ENCODE results near the gene PAIP2. TPM values are rescaled to one million over a fixed set of nuclear protein-coding genes. Genes with fewer than 3 reads are reported as not detected.

PAIP2 gene
- total RNA-seq, 4 donors from 2014 or later: 78.5 to 131 (median 93.3) TPM

DNA sequence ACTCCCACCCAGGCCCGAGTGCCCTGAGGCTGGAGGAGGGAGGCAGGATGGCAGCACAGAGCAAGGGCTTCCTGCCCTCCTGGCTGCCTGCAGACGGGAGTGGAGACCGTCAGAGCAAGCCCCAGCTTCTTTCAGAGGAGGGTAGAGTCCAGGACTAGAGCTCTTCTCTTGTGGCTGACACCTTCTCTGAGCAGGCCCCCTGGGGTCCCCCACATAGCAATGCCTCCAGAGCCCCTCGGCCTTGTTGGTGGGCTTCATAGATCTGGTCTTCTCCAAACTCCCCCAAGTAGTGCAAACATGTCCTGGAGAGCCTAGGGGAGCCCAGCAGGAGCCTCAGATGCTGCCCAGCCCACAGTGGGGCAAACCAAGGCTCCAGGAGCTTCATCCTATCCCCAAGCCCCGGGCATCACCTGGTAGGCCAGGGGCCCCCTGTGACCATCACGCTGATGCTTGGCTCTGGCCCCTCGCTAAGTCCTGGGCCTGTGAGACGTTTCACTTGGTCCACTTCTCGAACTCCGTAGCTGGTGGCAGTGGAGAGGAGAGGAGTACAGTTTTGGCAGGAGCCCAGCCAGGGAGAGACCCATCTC lies 46.0 kb downstream of the PAIP2 start:
- Histone ChIP-seq H3K36me3 (no peaks in the 10 kb centered on the region), H3K27me3 (peaks cover 8% of the 10 kb centered on the region), H3K4me3 (no peak overlapping the region), H3K4me1 (peaks cover 0 to 47% (median 28%) of the 10 kb centered on the region in 3 donors), H3K9me3 (no peaks in the 10 kb centered on the region), H3K27ac (no peak overlapping the region)
- ATAC-seq: no peak
- TF ChIP-seq, protein P1, sequence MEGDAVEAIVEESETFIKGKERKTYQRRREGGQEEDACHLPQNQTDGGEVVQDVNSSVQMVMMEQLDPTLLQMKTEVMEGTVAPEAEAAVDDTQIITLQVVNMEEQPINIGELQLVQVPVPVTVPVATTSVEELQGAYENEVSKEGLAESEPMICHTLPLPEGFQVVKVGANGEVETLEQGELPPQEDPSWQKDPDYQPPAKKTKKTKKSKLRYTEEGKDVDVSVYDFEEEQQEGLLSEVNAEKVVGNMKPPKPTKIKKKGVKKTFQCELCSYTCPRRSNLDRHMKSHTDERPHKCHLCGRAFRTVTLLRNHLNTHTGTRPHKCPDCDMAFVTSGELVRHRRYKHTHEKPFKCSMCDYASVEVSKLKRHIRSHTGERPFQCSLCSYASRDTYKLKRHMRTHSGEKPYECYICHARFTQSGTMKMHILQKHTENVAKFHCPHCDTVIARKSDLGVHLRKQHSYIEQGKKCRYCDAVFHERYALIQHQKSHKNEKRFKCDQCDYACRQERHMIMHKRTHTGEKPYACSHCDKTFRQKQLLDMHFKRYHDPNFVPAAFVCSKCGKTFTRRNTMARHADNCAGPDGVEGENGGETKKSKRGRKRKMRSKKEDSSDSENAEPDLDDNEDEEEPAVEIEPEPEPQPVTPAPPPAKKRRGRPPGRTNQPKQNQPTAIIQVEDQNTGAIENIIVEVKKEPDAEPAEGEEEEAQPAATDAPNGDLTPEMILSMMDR (IDR thresholded peaks at IDR 0.05): no peak
- TF ChIP-seq POLR2A (IDR thresholded peaks at IDR 0.05) (no peak), POLR2AphosphoS5 (IDR thresholded peaks at IDR 0.05) (no peak), EP300 (IDR thresholded peaks at IDR 0.05) (no peak)
- WGBS, 2 donors (ENCODE audit: low coverage in 1 of 2): no CpG with 5 or more reads among the region's 10 CpGs

DNA sequence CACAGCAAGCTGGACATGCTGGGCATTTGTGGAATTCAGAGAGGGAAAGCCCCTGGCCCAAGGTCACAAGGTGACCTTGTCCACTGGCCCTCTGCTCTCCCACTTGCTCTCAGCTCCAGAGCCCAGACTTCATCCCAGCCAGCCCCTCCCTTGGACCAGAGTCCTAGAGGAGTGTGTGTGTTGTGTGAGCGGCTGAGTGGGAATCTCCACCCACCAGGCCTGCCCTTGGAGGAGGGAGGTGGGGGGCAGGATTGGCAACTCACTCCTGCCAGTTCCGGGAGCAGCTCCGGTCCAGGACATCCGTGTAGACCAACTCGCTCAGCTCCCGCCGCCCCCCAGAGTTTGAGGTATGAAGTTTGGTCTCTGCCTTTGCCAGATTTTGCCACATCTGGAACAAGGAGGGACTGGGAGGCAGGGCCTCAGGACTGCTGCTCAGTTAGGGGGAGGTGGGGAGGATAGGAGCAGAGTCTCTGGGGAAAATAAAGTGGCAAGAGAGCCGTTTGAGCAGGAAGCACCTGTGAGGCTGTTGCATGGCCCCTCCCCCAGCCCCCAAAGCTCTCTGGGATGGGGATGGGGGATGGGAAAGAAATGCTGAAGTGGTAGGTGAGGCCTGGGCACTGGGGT lies 46.7 kb downstream of the PAIP2 start:
- TF ChIP-seq, protein P1 (IDR thresholded peaks at IDR 0.05): no peak
- TF ChIP-seq EP300 (IDR thresholded peaks at IDR 0.05): no peak
- no peak for TF ChIP-seq POLR2A (IDR thresholded peaks at IDR 0.05)
- Histone ChIP-seq H3K36me3 (no peaks in the 10 kb centered on the region), H3K4me3 (no peak overlapping the region), H3K27me3 (peaks cover 14% of the 10 kb centered on the region), H3K9me3 (no peaks in the 10 kb centered on the region), H3K4me1 (peaks cover 0 to 53% (median 30%) of the 10 kb centered on the region in 3 donors), H3K27ac (no peak overlapping the region)
- 37% methylated on average over 2 of the region's 8 CpGs; no CpG with 5 or more reads in 1 of the 2 donors for WGBS, 2 donors (ENCODE audit: low coverage in 1 of 2)
- ATAC-seq: no peak

DNA sequence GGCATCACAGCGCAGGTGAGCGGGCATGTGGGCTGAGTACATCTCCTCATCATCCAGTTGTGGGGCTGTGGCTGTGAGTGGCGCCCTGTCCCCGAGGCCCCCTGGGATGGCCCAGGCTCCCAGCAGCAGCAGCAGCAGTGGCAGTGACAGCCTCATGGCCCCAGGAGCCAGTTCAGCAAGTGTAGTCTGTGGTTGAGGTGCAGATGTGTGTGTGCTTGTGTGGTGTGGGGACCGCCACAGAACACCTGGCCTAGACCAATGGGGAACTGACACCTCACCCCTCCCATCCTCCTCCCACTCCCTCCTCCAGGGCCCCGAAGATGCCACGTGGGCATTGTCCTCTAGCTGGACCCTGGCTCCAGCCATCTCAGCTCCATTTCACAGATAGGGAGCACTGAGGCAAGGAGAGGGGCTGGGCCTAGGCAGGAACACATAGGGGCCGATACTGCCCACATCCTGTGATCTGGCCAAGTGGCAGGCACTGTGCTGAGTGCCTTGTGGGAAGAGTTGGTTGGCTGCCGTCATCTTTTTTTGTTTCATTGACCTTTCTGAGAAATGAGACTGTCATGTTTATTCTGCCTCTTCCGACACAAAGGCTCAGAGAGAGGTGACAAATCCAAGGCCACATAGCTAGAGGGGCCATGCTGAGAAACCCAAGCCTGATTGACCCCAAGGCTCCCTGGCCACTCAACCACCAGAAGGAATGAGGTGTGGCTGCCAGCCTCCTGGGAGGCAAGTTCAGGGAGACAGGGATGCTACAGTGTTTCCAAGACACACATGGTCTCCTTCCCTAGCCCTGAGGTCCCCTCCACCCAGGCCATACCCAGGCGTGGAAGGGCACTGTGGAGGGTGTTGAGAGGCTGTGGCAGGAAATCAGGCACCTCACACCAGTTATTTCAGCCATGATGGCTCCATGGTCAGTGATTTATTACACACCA lies 48.3 kb downstream of the PAIP2 start, which contains the start of gene MZB1:
Gene MZB1, minus strand, starts transcription at position 213 of the 938 bp plus-strand sequence. Its CDS starts 57 bp downstream, at position 156.
- H3K4me3 ChIP-seq: no peak within 1 kb of the TSS
- H3K36me3 ChIP-seq: no peaks in the 10 kb centered on the region
- H3K9me3 ChIP-seq: no peaks in the 10 kb centered on the region
- WGBS, 2 donors (ENCODE audit: low coverage in 1 of 2): 62 to 100% methylated on average over 1 to 6 of the region's 11 CpGs
- H3K4me1 ChIP-seq: peaks cover 0 to 58% (median 27%) of the 10 kb centered on the region in 3 donors
- no peak for ATAC-seq
- peak within 1 kb of the TSS in 2 of 4 donors; percentile 6 to 55 for H3K27ac ChIP-seq
- no peak for TF ChIP-seq POLR2AphosphoS5 (IDR thresholded peaks at IDR 0.05)
- TF ChIP-seq, protein P1 (IDR thresholded peaks at IDR 0.05): no peak
- TF ChIP-seq EP300 (IDR thresholded peaks at IDR 0.05): no peak
- no peak for TF ChIP-seq POLR2A (IDR thresholded peaks at IDR 0.05)
- peaks cover 31% of the 10 kb centered on the region for H3K27me3 ChIP-seq

DNA sequence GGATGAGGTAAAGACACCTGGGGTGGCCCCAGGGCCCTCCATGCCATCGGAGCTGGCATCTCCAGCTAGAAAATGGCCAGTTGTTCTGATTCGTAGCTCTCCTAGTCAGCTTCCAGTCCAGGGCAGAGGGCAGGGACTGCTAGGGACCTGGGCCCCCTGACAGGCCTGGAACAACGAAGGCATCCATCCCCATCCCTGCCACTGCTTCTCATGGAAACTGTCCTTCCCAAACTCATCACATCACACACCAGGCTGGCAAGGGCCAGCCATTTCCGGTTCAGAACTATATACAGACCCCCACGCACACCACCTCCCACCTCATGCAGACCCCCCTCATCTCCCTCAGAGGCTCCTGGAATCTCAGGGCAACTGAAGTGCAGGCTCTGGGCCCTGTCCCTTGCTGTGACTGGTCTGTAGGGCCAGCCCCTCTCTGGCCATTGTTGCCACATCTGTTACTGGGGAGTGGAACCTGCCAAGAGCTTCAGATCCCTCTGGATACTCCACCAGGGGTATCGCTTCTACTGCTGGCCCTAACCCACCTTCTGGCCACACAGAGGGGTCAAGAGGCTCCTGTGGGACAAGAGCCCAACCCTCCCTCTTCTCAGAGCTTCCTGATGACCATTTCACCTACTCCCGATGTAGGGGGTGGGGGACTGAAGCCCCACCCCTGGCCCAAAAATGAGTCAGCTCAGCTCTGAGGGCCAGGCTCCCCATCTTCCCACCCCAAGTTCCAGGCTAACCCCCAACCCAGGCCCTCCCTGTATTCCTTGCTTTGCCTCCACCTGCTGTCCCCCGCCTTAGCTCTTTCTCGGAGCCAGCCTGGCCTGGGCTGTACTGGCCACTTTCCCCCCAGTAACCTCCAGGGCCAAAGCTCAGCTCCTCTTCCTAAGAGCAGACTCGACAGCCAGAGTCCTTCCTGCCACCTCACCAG lies 49.2 kb downstream of the PAIP2 start:
- no peak overlapping the region for H3K4me3 ChIP-seq
- H3K4me1 ChIP-seq: peaks cover 0 to 66% (median 36%) of the 10 kb centered on the region in 3 donors
- no peak for ATAC-seq
- no peaks in the 10 kb centered on the region for H3K9me3 ChIP-seq
- H3K36me3 ChIP-seq: no peaks in the 10 kb centered on the region
- TF ChIP-seq, protein P1 (IDR thresholded peaks at IDR 0.05): no peak
- TF ChIP-seq EP300 (IDR thresholded peaks at IDR 0.05) (no peak), POLR2A (IDR thresholded peaks at IDR 0.05) (no peak), POLR2AphosphoS5 (IDR thresholded peaks at IDR 0.05) (no peak)
- peak overlapping the region in 3 of 4 donors; percentile 43 to 55 (median 48) for H3K27ac ChIP-seq
- WGBS, 2 donors (ENCODE audit: low coverage in 1 of 2): 69% methylated on average over 5 of the region's 10 CpGs; no CpG with 5 or more reads in 1 of the 2 donors
- H3K27me3 ChIP-seq: peaks cover 35% of the 10 kb centered on the region
